HuH-7 (cell line): Measurements from ENCODE around the gene JAM3.
"Not testable (repeated sequence)": the region's sequence is repeated elsewhere in the genome, so short reads cannot be mapped to it uniquely, and the experiment has no call there.

Source experiments
- DNase-seq: peaks from one replicate; pipeline ENCODE4 v3.0.0; 2011; ENCODE audit warnings: low spot score

The JAM3 gene

GRCh38 chr11:134062265-134063123 lies 6.4 kb upstream of the JAM3 start:
- DNase-seq = no peak

- no peak for DNase-seq
Observed at GRCh38 chr11:134063124-134063495, 5.8 kb upstream of the JAM3 start.

- no peak for DNase-seq
Observed at GRCh38 chr11:134063991-134064747, 4.7 kb upstream of the JAM3 start.

- no peak for DNase-seq
Observed at GRCh38 chr11:134065381-134065780, 3.5 kb upstream of the JAM3 start.

- no peak for DNase-seq
Observed at GRCh38 chr11:134066943-134067885, 1.7 kb upstream of the JAM3 start.

GRCh38 chr11:134069426-134070341 lies 812 bp downstream of the JAM3 start:
- no peak for DNase-seq

GRCh38 chr11:134070342-134070845 lies 1.5 kb downstream of the JAM3 start:
- DNase-seq = no peak

GRCh38 chr11:134071306-134071705 lies 2.4 kb downstream of the JAM3 start:
- DNase-seq = no peak

GRCh38 chr11:134071766-134072402 lies 3.0 kb downstream of the JAM3 start:
- no peak for DNase-seq

- no peak for DNase-seq
Observed at GRCh38 chr11:134072844-134073243, 4.0 kb downstream of the JAM3 start.

GRCh38 chr11:134074346-134074745 lies 5.5 kb downstream of the JAM3 start:
- no peak for DNase-seq

GRCh38 chr11:134074766-134075165 lies 5.9 kb downstream of the JAM3 start:
- DNase-seq = no peak

GRCh38 chr11:134079317-134079716 lies 10.4 kb downstream of the JAM3 start:
- no peak for DNase-seq

- DNase-seq = not testable (repeated sequence)
Observed at GRCh38 chr11:134081258-134081657, 12.4 kb downstream of the JAM3 start.

GRCh38 chr11:134082990-134083389 lies 14.1 kb downstream of the JAM3 start:
- DNase-seq = no peak

GRCh38 chr11:134086376-134086775 lies 17.5 kb downstream of the JAM3 start:
- no peak for DNase-seq

GRCh38 chr11:134092006-134092405 lies 23.1 kb downstream of the JAM3 start:
- not testable (repeated sequence) for DNase-seq

- DNase-seq = no peak
Observed at GRCh38 chr11:134097166-134097565, 28.3 kb downstream of the JAM3 start.

GRCh38 chr11:134098566-134099184 lies 29.8 kb downstream of the JAM3 start:
- DNase-seq = no peak

- DNase-seq = no peak
Observed at GRCh38 chr11:134100171-134100570, 31.3 kb downstream of the JAM3 start.
